Ovary (tissue), 9 donors: ENCODE measurements around the gene VAV2. TPM values are rescaled to one million over a fixed set of nuclear protein-coding genes. Genes with fewer than 3 reads are reported as not detected.
A peak's percentile ranks its signal among the peaks of the same experiment; 100 is the strongest.

Experiments
- DNase-seq, 5 donors: peaks; one replicate each; pipeline ENCODE4 v3.0.0-alpha.2; 2019 to 2020
- H3K27ac ChIP-seq, 2 donors: fragments of 200-600 bp; one replicate each; pipeline versions ENCODE4 v1.5.1 to v1.8.0; 2019 to 2022
- H3K27me3 ChIP-seq: fragments of 200-600 bp; one replicate; pipeline ENCODE4 v1.8.0; 2022
- H3K36me3 ChIP-seq: fragments of 200-600 bp; sonication (generic); one replicate; pipeline ENCODE4 v1.5.1; 2019
- H3K4me1 ChIP-seq: one replicate; pipeline ENCODE4 v1.8.1; 2013; ENCODE audit warnings: mild to moderate bottlenecking, moderate library complexity; ENCODE audit not compliant: insufficient read depth
- H3K4me3 ChIP-seq: fragments of 200-600 bp; sonication (generic); one replicate; pipeline ENCODE4 v1.5.1; 2017
- H3K9me3 ChIP-seq, 2 donors: fragments of 200-600 bp in 1 of 2; sonication (generic) in 1 of 2; one replicate each; pipeline versions ENCODE4 v1.5.1 to v1.8.1; 2013 to 2019; ENCODE audit warnings: mild to moderate bottlenecking in 1 of 2, moderate library complexity in 1 of 2
- EP300 ChIP-seq: sonication (generic); formaldehyde crosslinking; IDR thresholded peaks from one replicate; pipeline ENCODE4 v1.6.1; 2017; ENCODE audit warnings: antibody characterized with exemption
- POLR2A ChIP-seq: fragments of 450-650 bp; IDR thresholded peaks from one replicate; pipeline ENCODE4 v1.6.1; 2017; ENCODE audit warnings: antibody characterized with exemption, mild to moderate bottlenecking, moderate library complexity
- WGBS, 3 donors: extraction: QIAGEN DNeasy Blood & Tissue Kit in 1 of 3; methylation state at CpG; one replicate each; pipeline versions ENCODE4 v1.1.5 to v1.1.7; 2013 to 2017; 5-methylcytosine and 5-hydroxymethylcytosine counted together
- intact Hi-C, 4 donors: fragments of 100-400 bp; cut with DNase I; formaldehyde crosslinking; loops; one replicate each; pipeline versions ENCODE4 v1.11.0 to v1.15.1; 2022 to 2023
- polyA plus RNA-seq, 2 donors: library from polyadenylated mRNA; stranded (reverse); fragments of 200-250 nt in 1 of 2; fragments of 350-450 nt in 1 of 2; fragmentation: Illumina TruSeq in 1 of 2; extraction: RNeasy Lipid Tissue Mini Kit (QIAGEN cat#74804) in 1 of 2; gene quantifications; one replicate each; pipeline ENCODE4 v1.2.3, GENCODE V29; 2013 to 2014
- total RNA-seq, 7 donors: library from RNA; depleted of rRNA in 2 of 7; stranded (reverse); fragments of >200 nt in 2 of 7; fragmentation: NEBNext Ultra II Directional in 3 of 7; extraction: Animal tissue kit (Norgen Biotek cat#: 25700) in 3 of 7; gene quantifications; one replicate each; pipeline versions ENCODE4 v1.1.0 to v1.2.4, GENCODE V29; 2016 to 2023
- TF ChIP-seq, protein P1 (sequence below), 3 donors: fragments of 450-650 bp in 2 of 3; fragments of 200-600 bp in 1 of 3; IDR thresholded peaks; one replicate each; pipeline versions ENCODE4 v1.5.1 to v1.8.0; 2016 to 2022; ENCODE audit warnings: antibody characterized with exemption in 3 of 3, mild to moderate bottlenecking in 1 of 3
- donor health status: DM: no; HTN: no; CAD: no; lungs with moderate emphysema.
- donor health status: DM: no; HTN: no; CAD: no.
- donor health status: Bipolar disorder and iron deficiency.
- donor health status: DM: yes; HTN: yes; CAD: no.
- donor health status: DM: no; HTN: no; CAD: no.
- donor health status: DM: yes; HTN: yes; CAD: no.

The VAV2 gene
- total and polyA plus RNA-seq, 9 donors, result 3.7 to 14.1 (median 7.8) TPM

DNA sequence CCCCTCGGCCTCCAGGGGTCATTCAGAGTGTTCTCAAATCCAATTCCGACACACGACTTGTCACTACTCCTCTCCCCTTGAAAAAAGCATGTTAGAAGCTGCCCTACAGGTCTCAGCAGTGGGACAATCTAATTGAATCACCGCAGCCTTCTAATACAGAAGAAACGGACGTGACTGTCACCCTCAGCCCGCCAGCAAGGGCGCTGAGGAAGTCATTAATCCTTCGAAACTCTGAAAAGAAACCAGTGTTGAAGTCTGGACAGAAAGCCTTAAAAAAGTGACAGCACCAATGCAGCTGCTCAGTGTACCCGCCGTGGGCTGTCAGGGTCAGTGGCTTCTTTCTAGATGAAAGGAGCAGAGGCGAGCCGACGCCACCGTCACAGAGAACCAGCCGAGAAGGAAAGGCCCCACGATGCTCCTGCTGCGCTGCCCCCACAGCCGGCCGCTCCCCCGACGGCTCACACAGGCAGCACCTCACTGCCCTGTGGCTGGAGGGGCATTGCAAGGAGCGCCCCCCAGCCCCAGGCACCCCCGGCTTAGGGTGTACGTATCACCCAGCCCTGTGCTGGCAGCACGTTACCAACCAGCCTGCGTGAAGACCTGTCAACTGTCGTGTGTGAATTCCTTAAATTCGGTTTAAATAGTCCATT is 38.8 kb upstream of the VAV2 start:
- intact Hi-C loops, result no loop called here
- Histone ChIP-seq H3K27me3 (no peaks in the 10 kb centered on the region), H3K27ac (no peak overlapping the region), H3K4me1 (peaks cover 4% of the 10 kb centered on the region), H3K4me3 (no peak overlapping the region), H3K9me3 (no peaks in the 10 kb centered on the region), H3K36me3 (no peaks in the 10 kb centered on the region)
- WGBS, 3 donors, result 82 to 86% (median 86%) methylated on average over 29 of the region's 29 CpGs
- TF ChIP-seq POLR2A (no peak), EP300 (no peak)
- TF ChIP-seq, protein P1, sequence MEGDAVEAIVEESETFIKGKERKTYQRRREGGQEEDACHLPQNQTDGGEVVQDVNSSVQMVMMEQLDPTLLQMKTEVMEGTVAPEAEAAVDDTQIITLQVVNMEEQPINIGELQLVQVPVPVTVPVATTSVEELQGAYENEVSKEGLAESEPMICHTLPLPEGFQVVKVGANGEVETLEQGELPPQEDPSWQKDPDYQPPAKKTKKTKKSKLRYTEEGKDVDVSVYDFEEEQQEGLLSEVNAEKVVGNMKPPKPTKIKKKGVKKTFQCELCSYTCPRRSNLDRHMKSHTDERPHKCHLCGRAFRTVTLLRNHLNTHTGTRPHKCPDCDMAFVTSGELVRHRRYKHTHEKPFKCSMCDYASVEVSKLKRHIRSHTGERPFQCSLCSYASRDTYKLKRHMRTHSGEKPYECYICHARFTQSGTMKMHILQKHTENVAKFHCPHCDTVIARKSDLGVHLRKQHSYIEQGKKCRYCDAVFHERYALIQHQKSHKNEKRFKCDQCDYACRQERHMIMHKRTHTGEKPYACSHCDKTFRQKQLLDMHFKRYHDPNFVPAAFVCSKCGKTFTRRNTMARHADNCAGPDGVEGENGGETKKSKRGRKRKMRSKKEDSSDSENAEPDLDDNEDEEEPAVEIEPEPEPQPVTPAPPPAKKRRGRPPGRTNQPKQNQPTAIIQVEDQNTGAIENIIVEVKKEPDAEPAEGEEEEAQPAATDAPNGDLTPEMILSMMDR (IDR thresholded peaks at IDR 0.05), result no peak
- DNase-seq, result peak in 2 of 5 donors; percentile 14 to 19

DNA sequence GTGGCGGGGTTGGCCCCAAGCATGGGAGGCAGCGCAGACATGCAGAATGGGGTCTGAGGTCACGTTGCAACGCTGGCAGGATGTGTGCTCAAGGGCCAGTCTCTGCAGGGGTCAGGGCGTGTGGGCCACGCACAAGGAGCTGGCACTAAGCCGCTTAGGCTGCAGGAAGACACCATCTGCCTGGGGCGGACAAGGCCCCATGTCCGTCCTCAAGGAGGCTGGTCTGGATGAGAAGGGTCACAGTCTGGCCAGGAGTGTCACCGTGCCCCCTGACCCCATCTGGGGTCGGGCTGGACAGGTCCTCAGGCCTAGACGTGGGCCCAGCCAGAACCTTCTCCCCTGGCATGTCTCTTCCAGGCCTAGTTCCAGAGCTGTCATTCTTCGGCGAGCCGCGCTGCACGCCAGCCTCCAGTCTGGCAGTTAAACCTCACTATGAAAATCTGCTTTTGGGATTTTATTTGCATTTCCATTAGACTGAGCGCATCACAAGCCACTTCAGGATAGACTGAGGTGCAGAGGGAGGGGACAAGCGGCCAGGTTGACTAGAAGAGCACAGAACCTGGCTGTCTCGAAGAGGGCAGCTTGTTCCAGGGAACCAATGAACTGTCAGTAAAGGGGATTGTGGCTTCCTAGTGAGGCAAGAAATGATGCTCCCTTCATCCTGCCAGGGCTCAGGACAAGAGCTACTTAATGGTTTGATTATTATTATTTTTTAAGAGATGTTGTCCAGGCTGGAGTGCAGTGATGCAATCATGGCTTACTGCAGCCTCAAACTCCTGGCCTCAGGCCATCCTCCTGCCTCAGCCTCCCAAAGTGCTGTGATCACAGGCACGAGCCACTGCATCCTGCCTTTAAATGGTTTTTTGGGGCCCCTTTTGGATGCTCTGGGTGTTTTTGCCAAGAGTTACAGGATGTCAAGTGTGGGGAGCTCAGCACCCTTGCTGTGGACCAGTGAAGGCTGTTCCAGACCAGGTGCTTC is 37.4 kb upstream of the VAV2 start:
- no peaks in the 10 kb centered on the region for H3K27me3 ChIP-seq
- H3K9me3 ChIP-seq, result no peaks in the 10 kb centered on the region
- H3K27ac ChIP-seq, result no peak overlapping the region
- intact Hi-C loops, result loop anchor here in 1 of 4 donors (10.0 kb wide), 1 partner anchor 105 kb away; the partner anchor contains the start of gene WDR5
- WGBS, 3 donors, result 87 to 90% (median 89%) methylated on average over 17 to 21 of the region's 21 CpGs
- H3K4me3 ChIP-seq, result no peak overlapping the region
- H3K36me3 ChIP-seq, result no peaks in the 10 kb centered on the region
- TF ChIP-seq, protein P1 (IDR thresholded peaks at IDR 0.05), result no peak
- no peak for TF ChIP-seq POLR2A
- no peak for TF ChIP-seq EP300
- peaks cover 5% of the 10 kb centered on the region for H3K4me1 ChIP-seq
- peak in 1 of 5 donors; percentile 28 for DNase-seq

DNA sequence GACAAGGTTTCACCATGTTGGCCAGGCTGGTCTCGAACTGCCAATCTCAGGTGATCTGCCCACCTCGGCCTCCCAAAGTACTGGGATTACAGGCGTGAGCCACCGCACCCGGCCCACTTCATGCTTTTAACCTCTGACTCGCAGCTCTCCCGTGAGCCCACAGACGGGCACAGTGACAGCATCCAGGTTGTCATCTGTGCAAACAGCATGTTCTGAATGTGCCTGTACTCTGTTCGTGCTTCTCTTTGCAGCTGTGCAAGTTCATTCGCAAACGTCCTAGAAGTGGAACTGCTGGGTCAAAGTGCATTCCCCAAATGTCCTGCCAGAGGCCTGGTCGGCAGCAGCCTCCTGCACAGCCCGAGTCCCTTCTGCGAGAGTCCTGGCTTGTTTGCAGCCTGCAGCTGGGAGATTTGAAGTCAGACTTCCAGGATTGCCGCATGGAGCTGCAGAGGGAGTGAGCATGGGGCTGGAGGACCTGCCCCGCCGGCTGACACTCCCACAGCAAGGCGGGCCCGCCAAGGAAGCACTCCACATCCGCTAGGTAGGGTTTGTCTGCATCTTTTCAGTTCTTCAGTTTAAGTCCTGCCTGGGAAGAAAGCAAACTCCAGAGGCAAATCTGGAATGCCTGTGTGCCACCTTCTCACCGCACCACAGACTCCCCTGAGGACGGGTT is 36.6 kb upstream of the VAV2 start:
- intact Hi-C loops, result loop anchor here in 1 of 4 donors (10.0 kb wide), 1 partner anchor 106 kb away; the partner anchor contains the start of gene WDR5
- Histone ChIP-seq H3K27ac (no peak overlapping the region), H3K36me3 (no peaks in the 10 kb centered on the region), H3K9me3 (no peaks in the 10 kb centered on the region), H3K4me1 (peaks cover 5% of the 10 kb centered on the region), H3K27me3 (no peaks in the 10 kb centered on the region), H3K4me3 (no peak overlapping the region)
- WGBS, 3 donors, result 85 to 88% (median 85%) methylated on average over 21 to 22 of the region's 22 CpGs
- no peak for DNase-seq
- TF ChIP-seq, protein P1 (IDR thresholded peaks at IDR 0.05), result no peak
- TF ChIP-seq POLR2A (no peak), EP300 (no peak)

DNA sequence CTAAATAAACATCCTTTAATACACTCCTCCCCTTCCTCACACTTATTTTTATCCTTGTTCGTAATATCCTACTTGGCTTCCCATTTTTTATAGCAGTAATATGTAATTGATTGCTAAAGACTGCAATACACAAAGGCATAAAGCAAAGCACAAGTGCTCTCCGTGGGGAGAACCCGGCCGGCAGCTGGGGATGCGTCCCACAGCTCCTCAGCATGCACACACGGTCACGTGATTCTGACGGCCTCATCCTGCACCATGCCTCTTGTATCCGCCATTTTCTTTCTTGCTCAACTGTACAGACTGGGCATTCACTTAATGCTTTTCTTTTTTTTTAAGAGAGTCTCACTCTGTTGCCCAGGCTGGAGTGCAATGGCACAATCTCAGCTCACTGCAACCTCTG is 36.0 kb upstream of the VAV2 start:
- Histone ChIP-seq H3K4me3 (no peak overlapping the region), H3K9me3 (no peaks in the 10 kb centered on the region), H3K36me3 (no peaks in the 10 kb centered on the region), H3K27ac (no peak overlapping the region), H3K4me1 (peaks cover 5% of the 10 kb centered on the region), H3K27me3 (no peaks in the 10 kb centered on the region)
- no peak for DNase-seq
- TF ChIP-seq POLR2A, result no peak
- TF ChIP-seq, protein P1 (IDR thresholded peaks at IDR 0.05), result no peak
- no peak for TF ChIP-seq EP300
- 88 to 94% (median 91%) methylated on average over 9 of the region's 9 CpGs for WGBS, 3 donors
- intact Hi-C loops, result loop anchor here in 1 of 4 donors (10.0 kb wide), 1 partner anchor 107 kb away; the partner anchor contains the start of gene WDR5
